Measurements from ENCODE around the gene ZNF385D. TPM values are rescaled to one million over a fixed set of nuclear protein-coding genes. Genes with fewer than 3 reads are reported as not detected.

Gene ZNF385D
- total and polyA plus RNA-seq, 4 donors, result 0.08 to 0.50 (median 0.09) TPM

GRCh38 chr3:21457084-21457483 lies 293.9 kb downstream of the ZNF385D start (continued):
- TF ChIP-seq, protein P1, sequence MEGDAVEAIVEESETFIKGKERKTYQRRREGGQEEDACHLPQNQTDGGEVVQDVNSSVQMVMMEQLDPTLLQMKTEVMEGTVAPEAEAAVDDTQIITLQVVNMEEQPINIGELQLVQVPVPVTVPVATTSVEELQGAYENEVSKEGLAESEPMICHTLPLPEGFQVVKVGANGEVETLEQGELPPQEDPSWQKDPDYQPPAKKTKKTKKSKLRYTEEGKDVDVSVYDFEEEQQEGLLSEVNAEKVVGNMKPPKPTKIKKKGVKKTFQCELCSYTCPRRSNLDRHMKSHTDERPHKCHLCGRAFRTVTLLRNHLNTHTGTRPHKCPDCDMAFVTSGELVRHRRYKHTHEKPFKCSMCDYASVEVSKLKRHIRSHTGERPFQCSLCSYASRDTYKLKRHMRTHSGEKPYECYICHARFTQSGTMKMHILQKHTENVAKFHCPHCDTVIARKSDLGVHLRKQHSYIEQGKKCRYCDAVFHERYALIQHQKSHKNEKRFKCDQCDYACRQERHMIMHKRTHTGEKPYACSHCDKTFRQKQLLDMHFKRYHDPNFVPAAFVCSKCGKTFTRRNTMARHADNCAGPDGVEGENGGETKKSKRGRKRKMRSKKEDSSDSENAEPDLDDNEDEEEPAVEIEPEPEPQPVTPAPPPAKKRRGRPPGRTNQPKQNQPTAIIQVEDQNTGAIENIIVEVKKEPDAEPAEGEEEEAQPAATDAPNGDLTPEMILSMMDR (IDR thresholded peaks at IDR 0.05; ENCODE audit: low read depth, low read length, missing input control), result no peak
- TF ChIP-seq HNF4A (conservative IDR thresholded peaks at IDR 0.05) (no peak), FOXA1 (IDR thresholded peaks at IDR 0.05) (no peak)

DNA sequence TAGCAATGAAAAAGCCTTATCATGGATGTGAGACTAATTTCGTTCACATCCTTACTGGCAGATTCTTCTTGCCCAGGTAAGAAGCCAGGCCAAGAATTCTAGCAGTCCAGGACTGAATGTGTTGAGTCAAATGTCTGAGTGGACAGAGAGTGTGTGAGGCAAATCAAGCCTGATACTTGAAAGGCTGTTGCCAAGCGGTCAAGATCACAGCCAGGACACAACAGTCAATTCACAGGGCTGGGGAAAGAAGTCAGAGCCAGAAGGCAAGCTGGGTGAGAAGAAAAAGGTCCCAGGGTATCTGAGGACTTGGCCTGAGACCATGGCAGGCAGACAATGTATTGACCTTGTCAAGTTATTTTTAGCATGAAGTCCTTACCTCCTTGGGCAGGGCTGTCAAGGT lies 301.3 kb downstream of the ZNF385D start:
- H3K9me3 ChIP-seq (ENCODE audit: control insufficient read depth in 4 of 4, low read length in 3 of 4), result peaks cover 0 to 4% (median 0%) of the 10 kb centered on the region in 4 donors
- no peak for DNase-seq (ENCODE audit: low spot score)
- 44% methylated on average over 2 of the region's 2 CpGs for WGBS

GRCh38 chr3:21447476-21448151 lies 303.4 kb downstream of the ZNF385D start:
- 81% methylated on average over 4 of the region's 4 CpGs for WGBS
- Histone ChIP-seq H3K36me3 (ENCODE audit: control insufficient read depth in 4 of 4, insufficient read depth in 3 of 4, low read depth in 1 of 4, low read length in 3 of 4) (no peaks in the 10 kb centered on the region), H3K9me3 (ENCODE audit: control insufficient read depth in 4 of 4, low read length in 3 of 4) (no peaks in the 10 kb centered on the region), H3K4me1 (ENCODE audit: control insufficient read depth in 4 of 4, insufficient read depth in 4 of 4, low read length in 3 of 4) (no peaks in the 10 kb centered on the region), H3K9ac (ENCODE audit: low read depth in 1 of 2, low read length in 2 of 2) (no peak overlapping the region), H3K4me3 (ENCODE audit: low read depth in 1 of 3, low read length in 3 of 3) (no peak overlapping the region), H3K27me3 (ENCODE audit: control insufficient read depth in 4 of 4, insufficient read depth in 4 of 4, low read length in 3 of 4) (no peaks in the 10 kb centered on the region), H3K27ac (ENCODE audit: low read depth in 1 of 2, low read length in 2 of 2) (no peak overlapping the region)
- TF ChIP-seq RAD21 (IDR thresholded peaks at IDR 0.05) (no peak), FOXA2 (IDR thresholded peaks at IDR 0.05) (no peak), MAX (IDR thresholded peaks at IDR 0.05) (no peak), RXRA (IDR thresholded peaks at IDR 0.05) (no peak), NR2F2 (IDR thresholded peaks at IDR 0.05) (no peak), TAF1 (conservative IDR thresholded peaks at IDR 0.05) (no peak), SP1 (IDR thresholded peaks at IDR 0.05) (no peak), YY1 (IDR thresholded peaks at IDR 0.05) (no peak)
- TF ChIP-seq, protein P1 (IDR thresholded peaks at IDR 0.05; ENCODE audit: low read depth, low read length, missing input control), result no peak
- TF ChIP-seq, protein P2, sequence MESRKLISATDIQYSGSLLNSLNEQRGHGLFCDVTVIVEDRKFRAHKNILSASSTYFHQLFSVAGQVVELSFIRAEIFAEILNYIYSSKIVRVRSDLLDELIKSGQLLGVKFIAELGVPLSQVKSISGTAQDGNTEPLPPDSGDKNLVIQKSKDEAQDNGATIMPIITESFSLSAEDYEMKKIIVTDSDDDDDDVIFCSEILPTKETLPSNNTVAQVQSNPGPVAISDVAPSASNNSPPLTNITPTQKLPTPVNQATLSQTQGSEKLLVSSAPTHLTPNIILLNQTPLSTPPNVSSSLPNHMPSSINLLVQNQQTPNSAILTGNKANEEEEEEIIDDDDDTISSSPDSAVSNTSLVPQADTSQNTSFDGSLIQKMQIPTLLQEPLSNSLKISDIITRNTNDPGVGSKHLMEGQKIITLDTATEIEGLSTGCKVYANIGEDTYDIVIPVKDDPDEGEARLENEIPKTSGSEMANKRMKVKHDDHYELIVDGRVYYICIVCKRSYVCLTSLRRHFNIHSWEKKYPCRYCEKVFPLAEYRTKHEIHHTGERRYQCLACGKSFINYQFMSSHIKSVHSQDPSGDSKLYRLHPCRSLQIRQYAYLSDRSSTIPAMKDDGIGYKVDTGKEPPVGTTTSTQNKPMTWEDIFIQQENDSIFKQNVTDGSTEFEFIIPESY (IDR thresholded peaks at IDR 0.05), result no peak
- no peak for DNase-seq (ENCODE audit: low spot score)

More for the DNA sequence above, 301.3 kb downstream of the ZNF385D start:
- Histone ChIP-seq H3K36me3 (ENCODE audit: control insufficient read depth in 4 of 4, insufficient read depth in 3 of 4, low read depth in 1 of 4, low read length in 3 of 4) (no peaks in the 10 kb centered on the region), H3K9ac (ENCODE audit: low read depth in 1 of 2, low read length in 2 of 2) (no peak overlapping the region), H3K4me3 (ENCODE audit: low read depth in 1 of 3, low read length in 3 of 3) (no peak overlapping the region), H3K27me3 (ENCODE audit: control insufficient read depth in 4 of 4, insufficient read depth in 4 of 4, low read length in 3 of 4) (no peaks in the 10 kb centered on the region), H3K27ac (ENCODE audit: low read depth in 1 of 2, low read length in 2 of 2) (no peak overlapping the region), H3K4me1 (ENCODE audit: control insufficient read depth in 4 of 4, insufficient read depth in 4 of 4, low read length in 3 of 4) (no peaks in the 10 kb centered on the region)
- TF ChIP-seq ATF3 (IDR thresholded peaks at IDR 0.05), result no peak
- TF ChIP-seq HNF4A (conservative IDR thresholded peaks at IDR 0.05), result no peak
- no peak for TF ChIP-seq SP1 (IDR thresholded peaks at IDR 0.05)
- TF ChIP-seq, protein P1 (IDR thresholded peaks at IDR 0.05; ENCODE audit: low read depth, low read length, missing input control), result no peak
- TF ChIP-seq FOXA1 (IDR thresholded peaks at IDR 0.05), result no peak
- no peak for TF ChIP-seq GABPA (IDR thresholded peaks at IDR 0.05 in 1 of 2, conservative IDR thresholded peaks at IDR 0.05 in 1 of 2)
- no peak for TF ChIP-seq JUND (IDR thresholded peaks at IDR 0.05)
- no peak for TF ChIP-seq TAF1 (conservative IDR thresholded peaks at IDR 0.05)
- no peak for TF ChIP-seq HNF4G (IDR thresholded peaks at IDR 0.05)
- TF ChIP-seq YY1 (IDR thresholded peaks at IDR 0.05), result no peak
- TF ChIP-seq NR2F2 (IDR thresholded peaks at IDR 0.05), result no peak
- TF ChIP-seq EGR1 (IDR thresholded peaks at IDR 0.05; ENCODE audit: low read depth in 2 of 2), result no peak

All from liver (tissue), 9 donors.